ENCODE data around the gene GRAMD1B.

DNA sequence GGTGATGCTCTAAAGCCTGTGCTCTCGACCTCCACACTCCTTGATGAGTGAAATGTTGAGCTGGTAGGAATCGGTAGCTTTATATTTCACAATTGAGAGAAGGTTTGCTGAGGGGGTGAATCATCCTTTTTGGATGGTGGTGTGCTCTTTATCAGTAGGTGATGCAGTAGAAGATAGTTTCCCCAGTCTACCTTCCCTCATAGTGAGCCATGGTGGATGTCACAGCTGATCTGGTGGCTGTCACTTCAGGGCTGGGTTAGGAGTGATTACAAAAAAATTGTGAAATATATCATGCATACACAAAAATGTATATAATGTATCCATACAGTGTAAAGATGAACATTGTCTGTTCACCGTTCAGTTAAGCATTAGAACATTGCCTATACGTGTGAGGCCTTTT, 105.3 kb downstream of the GRAMD1B start:
- TF ChIP-seq, protein P1, sequence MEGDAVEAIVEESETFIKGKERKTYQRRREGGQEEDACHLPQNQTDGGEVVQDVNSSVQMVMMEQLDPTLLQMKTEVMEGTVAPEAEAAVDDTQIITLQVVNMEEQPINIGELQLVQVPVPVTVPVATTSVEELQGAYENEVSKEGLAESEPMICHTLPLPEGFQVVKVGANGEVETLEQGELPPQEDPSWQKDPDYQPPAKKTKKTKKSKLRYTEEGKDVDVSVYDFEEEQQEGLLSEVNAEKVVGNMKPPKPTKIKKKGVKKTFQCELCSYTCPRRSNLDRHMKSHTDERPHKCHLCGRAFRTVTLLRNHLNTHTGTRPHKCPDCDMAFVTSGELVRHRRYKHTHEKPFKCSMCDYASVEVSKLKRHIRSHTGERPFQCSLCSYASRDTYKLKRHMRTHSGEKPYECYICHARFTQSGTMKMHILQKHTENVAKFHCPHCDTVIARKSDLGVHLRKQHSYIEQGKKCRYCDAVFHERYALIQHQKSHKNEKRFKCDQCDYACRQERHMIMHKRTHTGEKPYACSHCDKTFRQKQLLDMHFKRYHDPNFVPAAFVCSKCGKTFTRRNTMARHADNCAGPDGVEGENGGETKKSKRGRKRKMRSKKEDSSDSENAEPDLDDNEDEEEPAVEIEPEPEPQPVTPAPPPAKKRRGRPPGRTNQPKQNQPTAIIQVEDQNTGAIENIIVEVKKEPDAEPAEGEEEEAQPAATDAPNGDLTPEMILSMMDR (IDR thresholded peaks at IDR 0.05; ENCODE audit: insufficient read depth, low read length) = no peak
- no peak for TF ChIP-seq POLR2AphosphoS5 (IDR thresholded peaks at IDR 0.05; ENCODE audit: low read depth)
- TF ChIP-seq, protein P2, sequence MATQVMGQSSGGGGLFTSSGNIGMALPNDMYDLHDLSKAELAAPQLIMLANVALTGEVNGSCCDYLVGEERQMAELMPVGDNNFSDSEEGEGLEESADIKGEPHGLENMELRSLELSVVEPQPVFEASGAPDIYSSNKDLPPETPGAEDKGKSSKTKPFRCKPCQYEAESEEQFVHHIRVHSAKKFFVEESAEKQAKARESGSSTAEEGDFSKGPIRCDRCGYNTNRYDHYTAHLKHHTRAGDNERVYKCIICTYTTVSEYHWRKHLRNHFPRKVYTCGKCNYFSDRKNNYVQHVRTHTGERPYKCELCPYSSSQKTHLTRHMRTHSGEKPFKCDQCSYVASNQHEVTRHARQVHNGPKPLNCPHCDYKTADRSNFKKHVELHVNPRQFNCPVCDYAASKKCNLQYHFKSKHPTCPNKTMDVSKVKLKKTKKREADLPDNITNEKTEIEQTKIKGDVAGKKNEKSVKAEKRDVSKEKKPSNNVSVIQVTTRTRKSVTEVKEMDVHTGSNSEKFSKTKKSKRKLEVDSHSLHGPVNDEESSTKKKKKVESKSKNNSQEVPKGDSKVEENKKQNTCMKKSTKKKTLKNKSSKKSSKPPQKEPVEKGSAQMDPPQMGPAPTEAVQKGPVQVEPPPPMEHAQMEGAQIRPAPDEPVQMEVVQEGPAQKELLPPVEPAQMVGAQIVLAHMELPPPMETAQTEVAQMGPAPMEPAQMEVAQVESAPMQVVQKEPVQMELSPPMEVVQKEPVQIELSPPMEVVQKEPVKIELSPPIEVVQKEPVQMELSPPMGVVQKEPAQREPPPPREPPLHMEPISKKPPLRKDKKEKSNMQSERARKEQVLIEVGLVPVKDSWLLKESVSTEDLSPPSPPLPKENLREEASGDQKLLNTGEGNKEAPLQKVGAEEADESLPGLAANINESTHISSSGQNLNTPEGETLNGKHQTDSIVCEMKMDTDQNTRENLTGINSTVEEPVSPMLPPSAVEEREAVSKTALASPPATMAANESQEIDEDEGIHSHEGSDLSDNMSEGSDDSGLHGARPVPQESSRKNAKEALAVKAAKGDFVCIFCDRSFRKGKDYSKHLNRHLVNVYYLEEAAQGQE (IDR thresholded peaks at IDR 0.05; ENCODE audit: insufficient replicate concordance, low read depth) = no peak
- TF ChIP-seq SPI1 (IDR thresholded peaks at IDR 0.05; ENCODE audit: borderline replicate concordance, low read depth) = no peak
